HCT116 (cell line): ENCODE measurements around the gene NAGLU. TPM values are rescaled to one million over a fixed set of nuclear protein-coding genes. Genes with fewer than 3 reads are reported as not detected.

ENCODE experiments used
- ATAC-seq: fragments of 200-7000 bp; cut with Tn5 transposase; 2 replicates; pipeline ENCODE4 v1.9.1; 2020; ENCODE audit warnings: mild to moderate bottlenecking, moderate library complexity
- BruUV-seq: library from RNA; stranded (reverse); fragments of 400-500 nt; replicated peaks from 2 replicates; lab custom pipeline; 2021; lab: Mats Ljungman, UMichigan
- CTCF ChIA-PET: fragments of 300-600 bp; sonication (Branson Sonifier 250); formaldehyde crosslinking; loops from one replicate; lab custom pipeline; 2021; ENCODE audit warnings: antibody characterized with exemption; lab: Charles Lee
- POLR2A ChIA-PET: fragments of 300-600, 350-600 bp; sonication (Branson Sonifier 250); formaldehyde crosslinking; loops from one replicate; lab custom pipeline; 2021; ENCODE audit warnings: antibody characterized with exemption; lab: Charles Lee
- RAD21 ChIA-PET, 2 experiments: fragments of 300-600 bp; sonication (Branson Sonifier 250); formaldehyde crosslinking; loops; one replicate each; lab custom pipeline; 2023; ENCODE audit warnings: low total read pairs in 2 of 2; ENCODE audit not compliant: uncharacterized antibody in 2 of 2, unreplicated experiment in 2 of 2, low non-redundant PET in 1 of 2; lab: Charles Lee
- DNase-seq: peaks from one replicate; pipeline ENCODE4 v3.0.0-alpha.2; 2010; ENCODE audit warnings: low read depth, low spot score
- H2AFZ ChIP-seq: fragments of 200-600 bp; shearing (Covaris generic), sonication (generic); 2 replicates; pipeline ENCODE4 v1.6.1; 2017; ENCODE audit warnings: low read depth, mixed run types, mixed read lengths, antibody characterized with exemption, low read length; ENCODE audit not compliant: poor library complexity, severe bottlenecking
- H3K27ac ChIP-seq: 2 replicates; pipeline ENCODE4 v1.5.1; 2012; ENCODE audit warnings: low read depth, low read length
- H3K27me3 ChIP-seq: fragments of 200-600 bp; sonication (generic); 2 replicates; pipeline ENCODE4 v1.6.1; 2016; ENCODE audit warnings: mixed run types, low read length, mixed read lengths; ENCODE audit not compliant: insufficient read depth
- H3K36me3 ChIP-seq, 2 experiments: fragments of 200-500 bp in 1 of 2; fragments of 200-600 bp in 1 of 2; sonication (Bioruptor generic) in 1 of 2; sonication (generic) in 1 of 2; 2 replicates each; pipeline versions ENCODE4 v1.5.1 to v1.6.1; 2014 to 2016; ENCODE audit warnings: low read length in 2 of 2, inconsistent platforms in 1 of 2, mixed read lengths in 1 of 2, mixed run types in 1 of 2; ENCODE audit not compliant: insufficient read depth in 2 of 2, control insufficient read depth in 1 of 2
- H3K4me1 ChIP-seq, 2 experiments: fragments of 200-600 bp in 1 of 2; sonication (generic) in 1 of 2; 2 replicates each; pipeline versions ENCODE4 v1.5.1 to v1.6.1; 2012 to 2017; ENCODE audit warnings: low read length in 2 of 2, inconsistent platforms in 1 of 2, mild to moderate bottlenecking in 1 of 2, mixed read lengths in 1 of 2, mixed run types in 1 of 2, moderate library complexity in 1 of 2; ENCODE audit not compliant: insufficient read depth in 2 of 2, control insufficient read depth in 1 of 2
- H3K4me2 ChIP-seq: fragments of 200-600 bp; sonication (generic); 2 replicates; pipeline ENCODE4 v1.6.1; 2017; ENCODE audit warnings: mixed run types, low read length, mixed read lengths
- H3K4me3 ChIP-seq, 2 experiments: fragments of 200-600 bp in 1 of 2; sonication (generic) in 1 of 2; replicated peaks in 1 of 2; 2 replicates each; pipeline ENCODE4 v1.5.1; 2011 to 2016; ENCODE audit warnings: low read length in 2 of 2, control low read depth in 1 of 2, low read depth in 1 of 2, mild to moderate bottlenecking in 1 of 2, mixed read lengths in 1 of 2, mixed run types in 1 of 2
- H3K79me2 ChIP-seq: fragments of 200-600 bp; sonication (generic); 2 replicates; pipeline ENCODE4 v1.6.1; 2017; ENCODE audit warnings: mild to moderate bottlenecking, mixed run types, low read length, moderate library complexity, mixed read lengths; ENCODE audit not compliant: insufficient read depth
- H3K9ac ChIP-seq: fragments of 200-600 bp; sonication (generic); 2 replicates; pipeline ENCODE4 v1.6.1; 2016; ENCODE audit warnings: low read length, mixed read lengths
- H3K9me2 ChIP-seq: fragments of 200-600 bp; sonication (generic), shearing (Covaris generic); 2 replicates; pipeline ENCODE4 v1.6.1; 2017; ENCODE audit warnings: mixed run types, mild to moderate bottlenecking, moderate library complexity; ENCODE audit not compliant: insufficient read depth
- H3K9me3 ChIP-seq, 2 experiments: fragments of 200-500 bp in 1 of 2; fragments of 200-600 bp in 1 of 2; sonication (Bioruptor generic) in 1 of 2; sonication (generic) in 1 of 2; 2 replicates each; pipeline ENCODE4 v1.6.1; 2014 to 2017; ENCODE audit warnings: low read length in 2 of 2, mixed read lengths in 2 of 2, inconsistent platforms in 1 of 2, low read depth in 1 of 2, mild to moderate bottlenecking in 1 of 2, mixed run types in 1 of 2, moderate library complexity in 1 of 2; ENCODE audit not compliant: control insufficient read depth in 1 of 2, insufficient read depth in 1 of 2
- H4K20me1 ChIP-seq: fragments of 200-600 bp; sonication (generic), shearing (Covaris generic); 2 replicates; pipeline ENCODE4 v1.6.1; 2017; ENCODE audit warnings: mixed run types, mild to moderate bottlenecking, moderate library complexity; ENCODE audit not compliant: insufficient read depth
- CBX3 ChIP-seq: IDR thresholded peaks from 2 replicates; pipeline ENCODE4 v1.6.1; 2012; ENCODE audit warnings: low read depth
- CTCF ChIP-seq, 3 experiments: fragments of 200-600 bp in 1 of 3; sonication (generic) in 1 of 3; IDR thresholded peaks in 2 of 3; conservative IDR thresholded peaks in 1 of 3; 2 replicates each; pipeline ENCODE4 v1.5.1; 2012 to 2017; ENCODE audit warnings: low read depth in 2 of 3, low read length in 2 of 3, antibody characterized with exemption in 1 of 3, borderline replicate concordance in 1 of 3, control low read depth in 1 of 3, mild to moderate bottlenecking in 1 of 3, mixed read lengths in 1 of 3, mixed run types in 1 of 3, moderate library complexity in 1 of 3; ENCODE audit not compliant: insufficient read depth in 1 of 3
- ELF1 ChIP-seq: IDR thresholded peaks from 2 replicates; pipeline ENCODE4 v1.6.1; 2012; ENCODE audit warnings: low read depth, borderline replicate concordance
- EZH2phosphoT487 ChIP-seq: fragments of 200-600 bp; IDR thresholded peaks from 2 replicates; pipeline ENCODE4 v1.6.1; 2018; ENCODE audit warnings: antibody characterized with exemption, borderline replicate concordance
- FOSL1 ChIP-seq: IDR thresholded peaks from 2 replicates; pipeline ENCODE4 v1.6.1; 2012; ENCODE audit warnings: low read depth
- JUND ChIP-seq: IDR thresholded peaks from 2 replicates; pipeline ENCODE4 v1.6.1; 2012
- POLR2A ChIP-seq: IDR thresholded peaks from 2 replicates; pipeline ENCODE4 v1.7.0; 2011; ENCODE audit warnings: borderline replicate concordance; ENCODE audit not compliant: insufficient read depth, insufficient read length; ENCODE audit errors: extremely low read depth
- POLR2AphosphoS5 ChIP-seq: IDR thresholded peaks from 2 replicates; pipeline ENCODE4 v1.6.1; 2011; ENCODE audit warnings: mild to moderate bottlenecking, low read depth, low read length, moderate library complexity
- SIN3A ChIP-seq: IDR thresholded peaks from 2 replicates; pipeline ENCODE4 v1.6.1; 2012; ENCODE audit warnings: low read depth
- SP1 ChIP-seq: IDR thresholded peaks from 2 replicates; pipeline ENCODE4 v1.6.1; 2012; ENCODE audit warnings: low read depth
- SRF ChIP-seq: IDR thresholded peaks from 2 replicates; pipeline ENCODE4 v1.6.1; 2012; ENCODE audit warnings: low read depth
- TCF7L2 ChIP-seq: IDR thresholded peaks from 2 replicates; pipeline ENCODE4 v1.7.0; 2011; ENCODE audit warnings: borderline replicate concordance, inconsistent platforms; ENCODE audit not compliant: insufficient read depth, insufficient read length; ENCODE audit errors: extremely low read depth
- YY1 ChIP-seq: IDR thresholded peaks from 2 replicates; pipeline ENCODE4 v1.6.1; 2011; ENCODE audit warnings: low read length, low read depth, moderate library complexity, mild to moderate bottlenecking; ENCODE audit not compliant: insufficient replicate concordance; ENCODE audit errors: extremely low read depth
- ZNF274 ChIP-seq: fragments of 200-500 bp; sonication (Bioruptor generic); IDR thresholded peaks from 2 replicates; pipeline ENCODE4 v1.6.1; 2014; ENCODE audit warnings: mild to moderate bottlenecking, low read depth, low read length, inconsistent platforms
- intact Hi-C: fragments of 100-400 bp; cut with micrococcal nuclease; formaldehyde crosslinking; loops from 2 replicates; pipeline ENCODE4 v1.10.0; 2022
- total RNA-seq: library from RNA; stranded (reverse); gene quantifications from one replicate; pipeline ENCODE4 v1.2.1, GENCODE V29; 2021; ENCODE audit not compliant: unreplicated experiment
- TF ChIP-seq, protein P1 (sequence below): IDR thresholded peaks from 2 replicates; pipeline ENCODE4 v1.6.1; 2011; ENCODE audit warnings: mild to moderate bottlenecking, low read length, moderate library complexity; ENCODE audit not compliant: insufficient replicate concordance; ENCODE audit errors: extremely low read depth

NAGLU gene
- total RNA-seq, 1 experiment from 2014 or later, result 17.7 TPM

DNA sequence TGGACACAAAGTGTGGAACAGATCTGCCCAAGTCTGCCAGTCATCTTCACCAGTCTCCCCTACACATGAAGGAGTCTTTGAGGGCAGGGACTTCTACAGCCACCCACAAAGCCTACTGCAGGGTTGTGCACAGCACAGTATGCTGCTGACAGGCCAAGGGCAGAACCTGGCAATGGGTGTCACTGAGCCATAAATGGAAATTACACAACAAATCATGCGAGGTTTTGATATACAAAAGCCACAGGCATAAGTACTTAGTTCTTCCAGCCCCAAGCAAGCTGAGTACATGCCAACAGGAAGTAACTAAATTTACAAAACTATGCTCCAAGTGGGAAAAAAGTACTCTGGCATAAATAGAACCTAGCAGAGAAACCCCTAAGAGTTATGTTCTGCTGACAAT is 49.3 kb downstream of the NAGLU start:
- ChIA-PET POLR2A (no interaction called here), RAD21 (no interaction called here)
- H3K9me2 ChIP-seq, result no peaks in the 10 kb centered on the region
- H3K9ac ChIP-seq, result no peak overlapping the region
- H3K36me3 ChIP-seq, result peaks cover 23 to 34% of the 10 kb centered on the region in 2 experiments; a peak in 3 of 4 replicates
- no peak overlapping the region for H3K27ac ChIP-seq
- no peaks in the 10 kb centered on the region for H3K27me3 ChIP-seq
- no peak overlapping the region for H3K4me2 ChIP-seq
- no peak for ATAC-seq
- no peaks in the 10 kb centered on the region for H3K9me3 ChIP-seq
- no peak overlapping the region for H3K4me3 ChIP-seq
- TF ChIP-seq POLR2AphosphoS5, result no peak
- TF ChIP-seq FOSL1, result no peak
- TF ChIP-seq POLR2A, result no peak
- TF ChIP-seq CBX3, result no peak
- no peak for TF ChIP-seq CTCF (IDR thresholded peaks at IDR 0.05 in 2 of 3, conservative IDR thresholded peaks at IDR 0.05 in 1 of 3; ENCODE audit: borderline replicate concordance in 1 of 3, insufficient read depth in 1 of 3, low read depth in 2 of 3, low read length in 2 of 3)
- TF ChIP-seq JUND, result no peak
- TF ChIP-seq TCF7L2, result no peak
- TF ChIP-seq SIN3A, result no peak
- no peak for TF ChIP-seq ELF1
- no peak for TF ChIP-seq YY1
- no peak for TF ChIP-seq SP1
- no peak for TF ChIP-seq ZNF274
- TF ChIP-seq, protein P1, sequence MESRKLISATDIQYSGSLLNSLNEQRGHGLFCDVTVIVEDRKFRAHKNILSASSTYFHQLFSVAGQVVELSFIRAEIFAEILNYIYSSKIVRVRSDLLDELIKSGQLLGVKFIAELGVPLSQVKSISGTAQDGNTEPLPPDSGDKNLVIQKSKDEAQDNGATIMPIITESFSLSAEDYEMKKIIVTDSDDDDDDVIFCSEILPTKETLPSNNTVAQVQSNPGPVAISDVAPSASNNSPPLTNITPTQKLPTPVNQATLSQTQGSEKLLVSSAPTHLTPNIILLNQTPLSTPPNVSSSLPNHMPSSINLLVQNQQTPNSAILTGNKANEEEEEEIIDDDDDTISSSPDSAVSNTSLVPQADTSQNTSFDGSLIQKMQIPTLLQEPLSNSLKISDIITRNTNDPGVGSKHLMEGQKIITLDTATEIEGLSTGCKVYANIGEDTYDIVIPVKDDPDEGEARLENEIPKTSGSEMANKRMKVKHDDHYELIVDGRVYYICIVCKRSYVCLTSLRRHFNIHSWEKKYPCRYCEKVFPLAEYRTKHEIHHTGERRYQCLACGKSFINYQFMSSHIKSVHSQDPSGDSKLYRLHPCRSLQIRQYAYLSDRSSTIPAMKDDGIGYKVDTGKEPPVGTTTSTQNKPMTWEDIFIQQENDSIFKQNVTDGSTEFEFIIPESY, result no peak
- TF ChIP-seq SRF, result no peak
- no peak for TF ChIP-seq EZH2phosphoT487
- TF ChIP-seq, all 23 proteins: peak for 0
- Histone ChIP-seq H4K20me1 (no peaks in the 10 kb centered on the region), H3K4me1 (no peaks in the 10 kb centered on the region), H2AFZ (no peak overlapping the region), H3K79me2 (no peaks in the 10 kb centered on the region)
- no TSS peak for BruUV-seq
- intact Hi-C loops, result no loop called here
- DNase-seq, result no peak
- CTCF ChIA-PET, result no interaction called here
